NOMO-1 (cell line): Measurements from ENCODE around the gene FNDC3A.
A peak's percentile ranks its signal among the peaks of the same experiment; 100 is the strongest.
"Not testable (repeated sequence)": the region's sequence is repeated elsewhere in the genome, so short reads cannot be mapped to it uniquely, and the experiment has no call there.

Experiments
- DNase-seq, 2 experiments: peaks; one replicate each; lab custom pipeline; 2025; ENCODE audit not compliant: unreplicated experiment in 2 of 2; lab: John Stamatoyannopoulos, UW

Gene FNDC3A

DNA sequence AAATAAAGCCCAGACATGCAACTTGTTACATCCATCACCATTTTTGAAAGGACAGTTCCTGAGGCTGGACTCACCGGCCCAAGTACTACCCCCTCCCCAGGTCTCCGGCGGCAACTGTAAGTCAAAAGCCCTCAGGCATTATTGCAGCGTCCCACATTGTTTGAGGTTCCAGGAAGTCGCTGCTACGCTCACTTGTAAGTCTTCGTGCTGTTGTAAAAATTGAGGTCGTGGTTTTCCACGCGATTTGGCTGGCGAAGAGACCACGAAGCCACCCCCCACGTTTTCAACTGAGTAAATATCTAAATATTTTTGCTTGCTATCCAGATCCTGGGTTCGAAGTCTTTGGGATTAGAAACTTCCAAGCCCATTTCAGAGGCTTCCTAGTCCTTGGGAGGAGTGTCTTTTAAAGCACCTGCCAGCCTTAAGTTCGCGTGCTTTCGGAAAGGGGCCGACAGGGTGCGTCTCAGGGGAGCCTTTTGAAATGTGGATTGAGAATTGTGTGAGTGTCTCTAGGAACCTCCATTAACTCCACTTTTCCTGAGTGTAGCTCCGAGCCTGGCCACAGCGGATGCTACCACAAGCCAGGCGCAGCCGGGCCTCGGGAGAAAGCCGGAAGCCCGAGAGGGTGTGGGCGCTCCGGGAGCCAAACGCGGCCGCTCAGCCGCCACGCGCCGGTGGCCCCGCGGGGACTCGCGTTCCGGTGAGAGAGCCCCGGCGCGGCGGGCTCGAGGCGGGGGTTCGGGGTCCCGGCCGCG lies 434 bp upstream of the FNDC3A start:
- peak; percentile 35 to 71 for DNase-seq

DNA sequence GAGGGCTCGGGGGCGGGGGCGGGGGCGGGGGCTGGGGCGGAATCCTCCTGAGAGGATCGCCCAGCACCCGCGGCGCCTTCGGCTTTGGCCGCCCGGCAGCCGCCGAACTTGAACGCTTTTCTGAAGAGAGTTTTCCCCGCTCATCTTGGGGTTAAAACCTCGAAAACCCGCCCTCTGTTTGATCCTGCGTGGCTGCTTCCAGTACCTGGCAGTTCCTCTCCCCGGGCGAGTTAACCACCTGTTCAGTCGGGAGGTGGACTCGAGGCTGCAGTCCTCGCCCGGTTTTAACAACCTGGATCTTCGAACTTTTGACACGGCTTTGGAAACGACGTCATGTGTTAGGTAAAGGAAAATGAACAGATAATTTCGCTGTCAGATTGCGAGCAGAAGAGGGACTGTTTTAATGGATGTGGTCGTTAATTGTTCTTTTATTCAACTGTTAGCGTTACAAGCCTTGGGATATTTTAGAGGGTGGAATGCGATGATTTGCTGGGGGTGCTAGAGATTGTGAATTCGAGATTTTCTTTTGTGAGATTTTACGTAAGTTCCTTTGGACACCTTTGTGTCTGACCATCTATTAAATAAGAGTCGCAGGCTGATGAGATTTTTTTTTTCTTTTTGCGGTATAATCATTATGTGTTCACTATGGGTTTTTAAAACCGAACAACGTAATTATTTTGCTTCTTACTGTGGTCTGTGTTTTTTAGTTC lies 1.0 kb downstream of the FNDC3A start:
- DNase-seq: no peak

DNA sequence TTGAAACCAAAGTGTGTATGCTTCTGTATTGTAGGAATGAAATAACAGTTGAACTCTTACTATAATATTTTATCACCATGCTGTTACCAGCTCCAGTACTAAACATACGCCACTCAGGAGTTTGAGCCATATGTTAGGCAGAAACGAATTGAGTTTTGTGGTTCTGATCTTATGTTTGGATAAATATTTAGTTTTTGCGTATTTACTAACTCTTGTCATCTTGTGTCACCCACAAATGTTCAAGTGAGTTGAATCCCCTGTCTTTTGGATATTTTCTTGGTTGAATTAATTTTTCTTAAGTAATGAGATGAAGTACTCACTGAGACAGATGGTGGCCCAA lies 1.5 kb downstream of the FNDC3A start:
- no peak for DNase-seq

DNA sequence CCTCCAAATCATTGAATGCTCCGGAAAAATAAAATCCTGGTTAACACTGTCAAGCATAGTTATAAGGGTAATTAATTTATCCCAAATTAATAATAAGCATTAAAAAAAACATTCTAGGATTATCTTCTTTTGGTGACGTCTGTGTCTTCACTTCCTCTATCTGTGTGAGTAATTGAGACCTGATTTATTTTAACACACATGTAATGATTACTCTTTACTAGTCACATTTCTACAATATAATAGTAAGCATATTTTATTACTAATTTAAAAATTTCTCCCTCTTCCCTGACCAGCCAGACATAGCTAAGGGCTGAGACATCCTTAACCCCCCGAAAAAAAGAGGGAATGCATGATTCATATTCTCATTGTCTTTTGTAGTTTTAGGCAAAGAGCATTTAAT lies 2.3 kb downstream of the FNDC3A start:
- DNase-seq: peak in 1 of 2 experiments; percentile 31

DNA sequence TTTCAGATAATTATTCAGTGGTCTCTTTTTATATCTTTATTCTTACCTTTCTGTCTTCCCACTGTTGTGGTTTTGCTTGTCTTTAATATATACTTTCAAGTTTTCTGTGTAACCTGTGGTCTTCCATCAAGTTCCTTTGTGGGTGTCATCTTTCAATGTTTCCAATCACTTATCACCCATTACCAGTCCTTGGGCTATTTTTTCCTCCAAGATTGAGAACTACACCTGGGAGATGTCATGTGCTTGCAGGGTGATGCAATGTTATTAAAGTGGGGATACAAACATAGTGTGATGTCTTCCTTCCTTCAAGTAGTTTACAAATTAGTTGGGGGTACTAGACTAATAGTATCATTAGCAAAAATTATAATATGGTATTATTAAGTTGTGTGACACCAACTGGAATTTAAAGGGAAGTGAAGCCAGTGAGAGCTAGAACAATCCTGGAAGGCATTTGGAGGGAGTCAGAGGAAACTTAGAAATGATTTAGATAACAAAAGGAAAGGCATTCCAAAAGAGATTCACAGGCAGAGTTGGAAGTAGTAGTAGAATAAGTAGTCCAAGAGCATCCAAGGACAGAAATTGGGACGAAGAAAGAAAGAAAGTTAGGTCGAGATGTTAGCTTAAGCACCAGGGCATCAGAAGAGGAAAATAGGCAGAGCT lies 3.4 kb downstream of the FNDC3A start:
- DNase-seq: no peak

DNA sequence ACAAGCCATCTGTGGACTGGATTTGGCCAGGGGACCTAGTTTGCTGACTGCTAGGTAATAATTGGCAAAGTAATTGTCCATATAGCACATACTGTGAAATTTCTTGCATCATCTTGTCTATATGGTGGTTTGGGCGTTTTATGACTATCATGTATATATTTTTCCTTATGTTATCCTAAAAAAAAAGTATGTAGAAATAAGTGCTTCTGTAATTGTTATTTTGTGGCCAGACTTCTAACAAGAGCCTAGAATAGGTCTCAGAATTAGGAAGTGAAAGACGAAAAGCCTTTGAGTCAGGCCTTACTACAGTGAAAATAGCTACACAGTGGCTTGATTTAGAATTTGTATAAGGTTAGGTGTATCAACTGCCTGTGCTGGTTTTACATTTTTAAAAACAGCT lies 4.2 kb downstream of the FNDC3A start:
- DNase-seq: peak; percentile 85 to 98

DNA sequence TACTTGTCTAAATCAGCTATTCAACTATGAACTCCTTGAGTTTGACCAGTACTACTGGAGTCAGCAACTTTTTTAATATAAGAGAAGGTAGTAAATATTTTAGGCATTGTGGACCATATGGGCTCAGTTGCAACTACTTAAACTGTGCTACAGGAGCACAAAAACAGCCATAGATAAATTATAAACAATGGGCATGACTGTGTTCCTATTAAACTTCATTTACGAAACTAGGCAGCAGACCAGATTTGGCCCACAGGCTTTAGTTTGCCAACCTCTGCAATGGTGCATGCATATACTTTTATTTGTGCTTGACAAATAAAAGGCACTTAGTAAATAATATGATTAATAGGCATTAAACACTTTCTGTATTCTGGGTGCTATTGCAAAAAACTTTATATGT lies 7.6 kb downstream of the FNDC3A start:
- DNase-seq: no peak

DNA sequence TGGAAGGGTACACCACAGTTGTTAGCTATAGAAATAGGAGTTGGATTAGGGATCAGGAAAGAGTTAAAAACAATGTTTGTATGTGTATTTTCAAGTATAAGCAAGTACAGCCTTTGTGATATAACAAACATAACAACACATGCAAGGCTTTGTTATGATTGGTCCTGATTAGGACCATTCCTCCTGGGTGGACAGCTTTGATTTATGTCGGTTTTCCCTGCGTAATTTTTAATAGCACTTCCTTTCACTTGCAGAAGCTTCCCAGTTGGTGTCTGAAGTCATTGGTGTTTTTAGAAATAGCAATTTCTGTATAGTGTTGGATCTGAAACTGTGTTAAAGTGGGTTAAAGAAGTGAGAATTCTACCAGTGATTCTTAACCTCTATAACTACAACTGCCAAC lies 10.0 kb downstream of the FNDC3A start:
- DNase-seq: no peak

DNA sequence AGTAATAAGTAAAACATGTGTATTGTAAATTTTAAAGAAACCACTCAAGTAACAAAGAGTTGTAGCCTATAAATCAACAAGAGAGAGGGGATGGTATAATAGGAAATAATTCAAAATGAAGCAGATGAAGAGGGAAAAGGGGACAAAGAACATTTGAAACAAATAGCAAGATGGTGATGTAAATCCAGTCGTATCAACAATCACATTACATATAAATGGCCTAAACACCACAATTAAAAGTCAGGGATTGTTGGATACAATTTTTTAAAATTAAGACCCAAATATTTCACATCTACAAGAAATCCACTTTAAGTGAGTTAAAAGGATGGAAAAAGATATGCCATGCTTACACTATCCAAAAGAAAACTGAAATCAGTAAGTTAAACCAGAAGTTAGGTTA lies 15.2 kb downstream of the FNDC3A start:
- no peak for DNase-seq

DNA sequence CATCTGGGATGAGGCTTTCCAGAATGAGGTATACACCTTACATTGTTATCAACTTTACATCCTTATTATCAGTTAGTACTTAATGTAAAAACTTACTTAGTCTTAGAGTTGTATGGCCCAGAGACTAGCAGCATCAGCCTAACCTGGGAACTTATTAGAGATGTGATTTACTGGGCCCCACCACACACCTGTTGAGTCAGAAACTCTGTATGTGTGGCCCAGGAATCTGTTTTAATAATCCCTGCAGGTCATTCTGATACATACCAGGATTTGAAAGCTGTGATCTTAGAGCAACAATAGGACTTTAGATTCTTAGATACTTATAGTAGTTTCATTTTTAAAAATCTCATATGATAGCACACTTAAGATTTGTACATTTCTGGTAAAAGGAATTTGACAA lies 17.4 kb downstream of the FNDC3A start:
- DNase-seq: no peak

DNA sequence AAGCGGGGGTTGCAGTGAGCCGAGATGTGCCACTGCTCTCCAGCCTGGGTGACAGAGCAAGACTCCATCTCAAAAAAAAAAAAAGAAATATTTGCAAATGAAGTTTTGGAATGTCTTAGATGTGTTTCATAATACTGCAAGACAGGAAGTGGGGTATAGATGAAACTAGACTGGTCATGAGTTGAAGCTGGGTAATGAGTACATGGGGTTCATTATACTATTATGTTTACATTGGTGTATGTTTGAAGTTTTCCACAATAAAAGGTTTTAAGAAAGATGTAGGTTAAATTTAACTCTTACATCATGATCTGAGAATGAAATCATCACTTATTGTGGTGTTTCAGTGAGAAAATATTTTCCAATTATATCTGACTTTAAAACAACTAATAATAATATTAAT lies 19.0 kb downstream of the FNDC3A start:
- peak in 1 of 2 experiments; percentile 0 for DNase-seq

DNA sequence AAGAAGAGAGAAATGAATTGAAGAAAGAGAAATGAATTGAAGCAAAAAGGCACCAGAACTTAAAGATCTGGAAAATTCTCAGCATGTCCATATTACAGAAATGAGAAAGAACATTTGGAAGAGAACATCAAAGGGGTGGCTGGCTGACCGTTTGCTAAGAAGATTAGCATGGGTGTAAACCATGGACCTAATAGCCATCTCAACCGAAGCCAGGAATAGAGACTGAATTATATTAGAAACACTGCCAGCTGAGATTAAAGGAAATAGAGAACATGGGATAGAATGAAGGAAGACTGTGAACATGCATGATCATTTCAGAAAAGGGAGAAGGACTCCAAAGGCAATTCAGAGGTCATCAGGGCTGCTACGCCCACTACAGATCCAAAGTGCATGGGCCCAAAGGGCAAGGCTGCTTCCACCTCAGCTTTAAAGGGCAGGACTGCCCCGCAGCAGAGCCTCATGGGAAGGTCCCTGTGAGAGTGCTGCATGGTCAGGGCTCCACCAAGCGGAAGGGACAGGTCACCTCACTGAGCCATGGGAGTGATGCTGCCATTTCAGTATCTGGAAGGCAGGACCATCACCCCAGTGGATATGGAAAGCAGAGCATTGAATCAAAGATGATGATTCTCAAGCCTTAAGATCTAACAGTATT lies 23.1 kb downstream of the FNDC3A start:
- no peak for DNase-seq

DNA sequence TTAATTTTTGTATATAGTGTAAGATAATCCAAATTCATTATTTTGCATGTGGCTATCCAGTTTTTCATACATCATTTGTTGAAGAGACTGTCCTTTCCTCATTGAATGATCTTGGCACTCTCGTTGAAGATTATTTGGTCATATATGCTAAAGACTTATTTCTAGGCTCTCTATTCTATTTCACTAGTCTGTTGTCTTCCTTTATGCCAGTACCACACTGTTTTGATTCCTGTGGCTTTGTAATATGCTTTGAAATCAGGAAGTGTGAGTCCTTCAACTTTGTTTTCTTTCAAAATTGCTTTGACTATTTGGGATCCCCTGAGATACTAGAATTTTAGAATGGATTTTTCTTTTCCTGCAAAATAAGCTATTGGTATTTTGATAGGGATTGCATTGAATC lies 24.5 kb downstream of the FNDC3A start:
- no peak for DNase-seq

DNA sequence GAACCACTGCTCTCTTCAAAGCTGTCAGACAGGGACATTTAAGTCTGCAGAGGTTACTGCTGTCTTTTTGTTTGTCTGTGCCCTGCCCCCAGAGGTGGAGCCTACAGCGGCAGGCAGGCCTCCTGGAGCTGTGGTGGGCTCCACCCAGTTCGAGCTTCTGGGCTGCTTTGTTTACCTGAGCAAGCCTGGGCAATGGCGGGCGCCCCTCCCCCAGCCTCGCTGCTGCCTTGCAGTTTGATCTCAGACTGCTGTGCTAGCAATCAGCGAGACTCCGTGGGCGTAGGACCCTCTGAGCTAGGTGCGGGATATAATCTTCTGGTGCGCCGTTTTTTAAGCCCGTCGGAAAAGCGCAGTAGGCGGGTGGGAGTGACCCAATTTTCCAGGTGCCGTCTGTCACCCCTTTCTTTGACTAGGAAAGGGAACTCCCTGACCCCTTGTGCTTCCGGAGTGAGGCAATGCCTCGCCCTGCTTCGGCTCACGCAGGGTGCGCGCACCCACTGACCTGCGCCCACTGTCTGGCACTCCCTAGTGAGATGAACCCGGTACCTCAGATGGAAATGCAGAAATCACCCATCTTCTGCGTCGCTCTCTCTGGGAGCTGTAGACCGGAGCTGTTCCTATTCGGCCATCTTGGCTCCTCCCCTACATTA lies 43.4 kb downstream of the FNDC3A start:
- not testable (repeated sequence) for DNase-seq

DNA sequence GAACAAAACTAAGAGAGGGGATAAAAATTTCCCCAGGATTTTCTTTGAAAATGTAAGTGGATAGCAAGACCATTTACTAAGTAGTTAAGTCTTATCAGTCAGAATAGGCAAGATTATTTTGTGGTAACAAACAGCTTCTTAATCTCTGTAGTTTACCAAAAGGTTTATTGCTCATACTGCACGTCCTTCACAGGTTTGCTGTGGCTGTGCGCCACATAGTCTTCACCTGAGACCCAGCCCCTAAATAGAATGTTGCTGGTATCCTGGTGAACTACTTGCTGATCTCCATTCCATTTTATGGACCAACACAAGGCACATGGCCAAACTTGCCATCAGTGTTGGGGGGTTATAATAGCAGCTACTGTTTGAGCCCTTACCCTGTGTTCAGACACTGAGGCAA lies 44.6 kb downstream of the FNDC3A start:
- no peak for DNase-seq

DNA sequence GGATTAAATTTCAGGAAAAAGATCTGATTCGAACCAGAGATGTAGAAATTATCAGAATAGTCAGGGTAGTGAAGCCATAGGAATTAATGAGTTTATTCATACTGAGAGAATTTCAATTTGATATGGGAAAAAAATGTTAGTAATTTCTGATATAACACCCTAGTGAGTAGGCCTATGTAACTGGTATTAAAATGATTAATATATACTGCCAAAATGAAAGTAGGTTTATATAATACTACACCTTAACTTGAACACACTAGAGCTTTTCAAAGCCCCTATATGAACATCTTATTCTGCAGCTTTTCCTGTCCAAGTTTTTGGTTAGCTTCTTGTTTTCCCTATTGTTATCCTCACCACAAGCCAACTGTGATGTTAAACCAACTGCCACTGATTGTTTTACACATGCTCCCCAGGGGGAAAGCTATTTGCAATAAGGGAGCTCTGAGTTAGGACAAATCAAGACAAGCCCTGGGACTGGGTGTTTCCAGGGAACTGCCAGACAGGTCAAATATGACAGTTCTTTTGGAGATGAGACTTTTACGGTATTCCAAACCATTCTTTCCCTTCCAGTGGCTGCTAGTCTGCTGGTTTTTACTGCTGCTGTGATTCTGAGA lies 45.3 kb downstream of the FNDC3A start:
- no peak for DNase-seq

DNA sequence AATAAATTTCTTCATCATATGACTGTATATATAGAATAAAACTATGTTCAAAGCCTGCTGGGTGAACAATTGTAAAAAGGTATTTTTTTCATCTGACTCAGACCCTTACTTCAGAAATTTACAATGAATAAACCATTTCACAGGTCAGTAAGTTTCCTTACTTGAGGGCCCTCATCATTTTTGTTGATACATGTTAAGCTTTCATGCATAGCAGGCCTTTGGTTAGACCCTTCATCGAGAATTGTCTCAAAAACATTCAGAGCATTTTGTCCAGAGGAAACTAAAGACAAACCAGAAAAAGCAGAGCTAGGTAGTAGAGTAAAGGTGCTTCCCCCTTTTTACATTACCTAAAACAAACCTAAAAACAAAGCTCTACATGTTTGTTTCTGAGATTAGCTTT lies 46.2 kb downstream of the FNDC3A start:
- no peak for DNase-seq

DNA sequence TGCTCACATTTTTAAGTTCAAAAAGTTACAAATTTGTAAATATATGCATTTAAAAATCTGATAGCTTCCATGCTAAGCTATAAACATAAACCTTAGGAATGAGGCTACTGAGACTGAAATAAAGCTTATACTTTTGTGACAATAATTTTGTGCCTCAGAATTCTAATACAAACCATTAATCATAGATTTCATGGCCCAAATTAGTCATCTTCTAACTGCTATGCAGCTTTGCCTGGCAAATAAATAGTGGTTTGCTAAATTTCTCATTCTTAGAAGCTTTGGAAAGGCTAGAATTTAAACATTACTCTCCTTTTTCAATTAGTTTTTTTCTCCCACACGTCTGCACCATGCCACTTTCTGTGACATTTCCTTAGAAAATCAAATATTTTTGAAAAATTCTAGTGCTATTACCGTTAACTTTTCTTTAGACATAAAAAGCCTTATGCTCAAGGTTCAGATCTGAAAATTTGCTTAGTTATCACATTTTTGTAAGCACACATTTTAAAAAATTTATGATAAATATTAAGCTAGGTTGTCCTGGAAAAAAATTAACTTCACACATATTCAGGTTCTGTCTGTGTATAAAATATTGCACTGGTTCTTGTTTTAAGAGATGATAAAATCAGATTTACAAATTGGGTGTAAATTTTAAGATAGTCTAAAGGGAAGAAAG lies 46.9 kb downstream of the FNDC3A start:
- no peak for DNase-seq

DNA sequence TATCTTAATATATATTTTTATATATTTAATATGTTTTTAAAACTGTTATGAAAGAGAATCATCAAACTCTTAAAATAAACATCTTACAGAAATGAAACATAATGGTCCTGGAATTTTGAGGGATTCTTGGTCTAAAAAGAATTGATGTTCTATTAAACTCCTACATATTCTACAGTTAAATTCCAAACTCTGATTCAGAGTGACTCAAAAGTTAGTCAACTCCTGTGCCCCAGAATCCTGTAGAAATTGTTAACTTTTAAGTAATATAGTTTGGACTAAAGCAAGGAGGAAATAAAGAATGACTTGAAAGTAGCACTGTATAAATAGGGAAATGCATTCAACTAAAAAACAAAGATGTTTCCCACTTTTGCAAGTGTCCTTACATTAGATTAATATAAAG lies 47.7 kb downstream of the FNDC3A start:
- DNase-seq: no peak

DNA sequence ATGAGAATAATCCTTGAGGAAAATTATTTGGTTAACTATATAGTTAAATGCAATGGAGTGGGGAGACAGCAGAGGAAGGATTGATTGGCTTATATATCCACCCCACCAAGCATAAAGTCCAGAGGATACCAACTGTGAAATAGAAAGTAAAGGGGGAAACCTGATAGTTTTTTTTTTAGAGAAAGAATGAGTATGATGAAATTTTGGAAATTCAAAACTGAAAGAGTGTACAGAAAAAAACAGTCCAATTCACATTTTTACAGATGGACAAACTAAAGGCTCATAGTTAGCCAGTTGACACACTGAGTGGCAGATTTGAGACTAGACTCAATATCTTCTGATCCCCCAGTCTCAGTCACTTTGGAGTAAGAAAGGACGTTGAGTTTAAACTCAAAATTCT lies 51.1 kb downstream of the FNDC3A start:
- DNase-seq: no peak
